ENCODE measurements around the gene ERFE. TPM values are rescaled to one million over a fixed set of nuclear protein-coding genes. Genes with fewer than 3 reads are reported as not detected.

ERFE gene
- total RNA-seq, 1 experiment from 2014 or later = 25.6 TPM

GRCh38 chr2:238138331-238139195, 20.2 kb upstream of the ERFE start, which contains the start of gene KLHL30:
KLHL30 (plus strand) TSS chr2:238138668; CDS start chr2:238140755, 2,087 bp downstream.
- no peak for DNase-seq (ENCODE audit: low read depth)

GRCh38 chr2:238139196-238140039, 19.4 kb upstream of the ERFE start:
- no peak for DNase-seq (ENCODE audit: low read depth)

- no peak for DNase-seq (ENCODE audit: low read depth)
Observed at GRCh38 chr2:238140040-238140439, 18.7 kb upstream of the ERFE start.

- no peak for DNase-seq (ENCODE audit: low read depth)
Observed at GRCh38 chr2:238140721-238141540, 17.8 kb upstream of the ERFE start.

GRCh38 chr2:238141541-238142318, 17.0 kb upstream of the ERFE start:
- peak; percentile 84 for DNase-seq (ENCODE audit: low read depth)

- no peak for DNase-seq (ENCODE audit: low read depth)
Observed at GRCh38 chr2:238142382-238143205, 16.2 kb upstream of the ERFE start.

- DNase-seq (ENCODE audit: low read depth) = peak; percentile 98
Observed at GRCh38 chr2:238143239-238143951, 15.4 kb upstream of the ERFE start.

GRCh38 chr2:238144262-238144661, 14.5 kb upstream of the ERFE start:
- no peak for DNase-seq (ENCODE audit: low read depth)

GRCh38 chr2:238145046-238145445, 13.7 kb upstream of the ERFE start:
- DNase-seq (ENCODE audit: low read depth) = no peak

- no peak for DNase-seq (ENCODE audit: low read depth)
Observed at GRCh38 chr2:238145851-238146250, 12.9 kb upstream of the ERFE start.

GRCh38 chr2:238146884-238147544, 11.8 kb upstream of the ERFE start:
- no peak for DNase-seq (ENCODE audit: low read depth)

GRCh38 chr2:238148981-238149380, 9.8 kb upstream of the ERFE start:
- DNase-seq (ENCODE audit: low read depth) = no peak

- peak; percentile 53 for DNase-seq (ENCODE audit: low read depth)
Observed at GRCh38 chr2:238149841-238150572, 8.8 kb upstream of the ERFE start.

- DNase-seq (ENCODE audit: low read depth) = no peak
Observed at GRCh38 chr2:238150686-238151085, 8.1 kb upstream of the ERFE start.

- no peak for DNase-seq (ENCODE audit: low read depth)
Observed at GRCh38 chr2:238151205-238151604, 7.6 kb upstream of the ERFE start.

GRCh38 chr2:238151628-238152235, 7.0 kb upstream of the ERFE start:
- no peak for DNase-seq (ENCODE audit: low read depth)

Data from LHCN-M2 (cell line).